Measurements from ENCODE around the gene SPATA9. TPM values are rescaled to one million over a fixed set of nuclear protein-coding genes. Genes with fewer than 3 reads are reported as not detected.

Gene SPATA9
- total RNA-seq, 4 donors from 2014 or later, result 0.82 to 1.5 TPM; not detected in 2

GRCh38 chr5:95662946-95663345, 19.8 kb downstream of the SPATA9 start:
- Histone ChIP-seq H3K9me3 (no peaks in the 10 kb centered on the region), H3K27ac (no peak overlapping the region), H3K36me3 (no peaks in the 10 kb centered on the region), H3K27me3 (no peaks in the 10 kb centered on the region), H3K4me1 (peaks cover 0 to 10% (median 3%) of the 10 kb centered on the region in 4 donors), H3K4me3 (no peak overlapping the region)
- no peak for DNase-seq
- intact Hi-C loops (cut with DNase I; ENCODE audit: low total_unique reads), result loop anchor here (10.0 kb wide), 2 partner anchors 72 to 112 kb away; partner anchors contain the start of gene RHOBTB3
- TF ChIP-seq POLR2A (IDR thresholded peaks at IDR 0.05) (no peak), POLR2AphosphoS5 (IDR thresholded peaks at IDR 0.05) (no peak), EP300 (IDR thresholded peaks at IDR 0.05; ENCODE audit: low read depth) (no peak)
- TF ChIP-seq, protein P1, sequence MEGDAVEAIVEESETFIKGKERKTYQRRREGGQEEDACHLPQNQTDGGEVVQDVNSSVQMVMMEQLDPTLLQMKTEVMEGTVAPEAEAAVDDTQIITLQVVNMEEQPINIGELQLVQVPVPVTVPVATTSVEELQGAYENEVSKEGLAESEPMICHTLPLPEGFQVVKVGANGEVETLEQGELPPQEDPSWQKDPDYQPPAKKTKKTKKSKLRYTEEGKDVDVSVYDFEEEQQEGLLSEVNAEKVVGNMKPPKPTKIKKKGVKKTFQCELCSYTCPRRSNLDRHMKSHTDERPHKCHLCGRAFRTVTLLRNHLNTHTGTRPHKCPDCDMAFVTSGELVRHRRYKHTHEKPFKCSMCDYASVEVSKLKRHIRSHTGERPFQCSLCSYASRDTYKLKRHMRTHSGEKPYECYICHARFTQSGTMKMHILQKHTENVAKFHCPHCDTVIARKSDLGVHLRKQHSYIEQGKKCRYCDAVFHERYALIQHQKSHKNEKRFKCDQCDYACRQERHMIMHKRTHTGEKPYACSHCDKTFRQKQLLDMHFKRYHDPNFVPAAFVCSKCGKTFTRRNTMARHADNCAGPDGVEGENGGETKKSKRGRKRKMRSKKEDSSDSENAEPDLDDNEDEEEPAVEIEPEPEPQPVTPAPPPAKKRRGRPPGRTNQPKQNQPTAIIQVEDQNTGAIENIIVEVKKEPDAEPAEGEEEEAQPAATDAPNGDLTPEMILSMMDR (IDR thresholded peaks at IDR 0.05), result no peak
- in situ Hi-C loops (cut with MboI; ENCODE audit: low pct_ligation_motif_present in 1 of 4, low pct_unique_long_range_greater_than_20kb in 1 of 4, low sequenced_read_pairs in 3 of 4), result loop anchor here in 3 of 4 donors (5.0 to 10.0 kb wide), 3 partner anchors 62 to 184 kb away; no protein-coding TSS in a partner anchor

GRCh38 chr5:95660060-95660459, 22.7 kb downstream of the SPATA9 start:
- in situ Hi-C loops (cut with MboI; ENCODE audit: low pct_ligation_motif_present in 1 of 4, low pct_unique_long_range_greater_than_20kb in 1 of 4, low sequenced_read_pairs in 3 of 4), result loop anchor here in 3 of 4 donors (5.0 to 10.0 kb wide), 3 partner anchors 65 to 187 kb away; no protein-coding TSS in a partner anchor
- 88 to 89% methylated on average over 2 of the region's 2 CpGs for WGBS, 2 donors (ENCODE audit: low coverage in 1 of 2)
- no peaks in the 10 kb centered on the region for H3K36me3 ChIP-seq

GRCh38 chr5:95655575-95655974, 27.2 kb downstream of the SPATA9 start:
- H3K9me3 ChIP-seq, result no peaks in the 10 kb centered on the region
- no peak for TF ChIP-seq EP300 (IDR thresholded peaks at IDR 0.05; ENCODE audit: low read depth)
- no peak for TF ChIP-seq POLR2A (IDR thresholded peaks at IDR 0.05)
- TF ChIP-seq POLR2AphosphoS5 (IDR thresholded peaks at IDR 0.05), result no peak
- TF ChIP-seq, protein P1 (IDR thresholded peaks at IDR 0.05), result no peak
- no peaks in the 10 kb centered on the region for H3K27me3 ChIP-seq
- H3K4me1 ChIP-seq, result no peaks in the 10 kb centered on the region
- intact Hi-C loops (cut with DNase I; ENCODE audit: low total_unique reads) (no loop called here), in situ Hi-C loops (cut with MboI; ENCODE audit: low pct_ligation_motif_present in 1 of 4, low pct_unique_long_range_greater_than_20kb in 1 of 4, low sequenced_read_pairs in 3 of 4) (loop anchor here in 2 of 4 donors (5.0 to 10.0 kb wide), 2 partner anchors 109 to 192 kb away; no protein-coding TSS in a partner anchor)
- 89 to 93% methylated on average over 1 of the region's 1 CpG for WGBS, 2 donors (ENCODE audit: low coverage in 1 of 2)
- no peak for DNase-seq
- no peak overlapping the region for H3K4me3 ChIP-seq
- no peak overlapping the region for H3K27ac ChIP-seq
- no peaks in the 10 kb centered on the region for H3K36me3 ChIP-seq

More at GRCh38 chr5:95660060-95660459, 22.7 kb downstream of the SPATA9 start:
- Histone ChIP-seq H3K9me3 (no peaks in the 10 kb centered on the region), H3K4me1 (peaks cover 0 to 10% (median 3%) of the 10 kb centered on the region in 4 donors), H3K4me3 (no peak overlapping the region), H3K27ac (no peak overlapping the region), H3K27me3 (no peaks in the 10 kb centered on the region)
- intact Hi-C loops (cut with DNase I; ENCODE audit: low total_unique reads), result loop anchor here (10.0 kb wide), 2 partner anchors 75 to 115 kb away; partner anchors contain the start of gene RHOBTB3
- TF ChIP-seq POLR2AphosphoS5 (IDR thresholded peaks at IDR 0.05), result no peak
- TF ChIP-seq, protein P1 (IDR thresholded peaks at IDR 0.05), result no peak
- DNase-seq, result no peak

GRCh38 chr5:95654196-95654595, 28.6 kb downstream of the SPATA9 start:
- in situ Hi-C loops (cut with MboI; ENCODE audit: low pct_ligation_motif_present in 1 of 4, low pct_unique_long_range_greater_than_20kb in 1 of 4, low sequenced_read_pairs in 3 of 4), result loop anchor here in 1 of 4 donors (10.0 kb wide), 1 partner anchor 111 kb away; no protein-coding TSS in a partner anchor
- Histone ChIP-seq H3K36me3 (no peaks in the 10 kb centered on the region), H3K9me3 (no peaks in the 10 kb centered on the region), H3K27ac (no peak overlapping the region), H3K27me3 (no peaks in the 10 kb centered on the region), H3K4me3 (no peak overlapping the region), H3K4me1 (no peaks in the 10 kb centered on the region)
- no peak for DNase-seq
- TF ChIP-seq EP300 (IDR thresholded peaks at IDR 0.05; ENCODE audit: low read depth) (no peak), POLR2AphosphoS5 (IDR thresholded peaks at IDR 0.05) (no peak), POLR2A (IDR thresholded peaks at IDR 0.05) (no peak)
- TF ChIP-seq, protein P1 (IDR thresholded peaks at IDR 0.05), result no peak
- intact Hi-C loops (cut with DNase I; ENCODE audit: low total_unique reads), result no loop called here
- 94 to 96% methylated on average over 3 of the region's 3 CpGs for WGBS, 2 donors (ENCODE audit: low coverage in 1 of 2)
